Glomerular visceral epithelial cell (primary cell): ENCODE data around the gene POLD3.

Experiments
- DNase-seq: peaks from one replicate; pipeline ENCODE4 v3.0.0-alpha.2; 2016; ENCODE audit errors: extremely low spot score

The POLD3 gene

GRCh38 chr11:74592441-74593362, at the start of gene POLD3:
Gene POLD3 (plus strand): TSS chr11:74592582. CDS start chr11:74592659, 77 bp downstream.
- DNase-seq, result peak; percentile 90

- DNase-seq, result no peak
Observed at GRCh38 chr11:74543991-74544390, 48.4 kb upstream of the POLD3 start.

GRCh38 chr11:74546752-74547151, 45.6 kb upstream of the POLD3 start:
- DNase-seq, result no peak

- DNase-seq, result no peak
Observed at GRCh38 chr11:74550991-74551753, 41.2 kb upstream of the POLD3 start.

GRCh38 chr11:74551754-74552145, 40.6 kb upstream of the POLD3 start:
- no peak for DNase-seq

GRCh38 chr11:74557526-74557925, 34.9 kb upstream of the POLD3 start:
- DNase-seq, result no peak

- DNase-seq, result no peak
Observed at GRCh38 chr11:74559110-74559933, 33.1 kb upstream of the POLD3 start.

- DNase-seq, result peak; percentile 40
Observed at GRCh38 chr11:74559934-74560309, 32.5 kb upstream of the POLD3 start.

GRCh38 chr11:74566146-74566960, 26.0 kb upstream of the POLD3 start:
- DNase-seq, result no peak

GRCh38 chr11:74568028-74568427, 24.4 kb upstream of the POLD3 start:
- no peak for DNase-seq

GRCh38 chr11:74570266-74571061, 21.9 kb upstream of the POLD3 start:
- DNase-seq, result peak; percentile 56

- no peak for DNase-seq
Observed at GRCh38 chr11:74571062-74571399, 21.4 kb upstream of the POLD3 start.

- DNase-seq, result no peak
Observed at GRCh38 chr11:74572349-74572748, 20.0 kb upstream of the POLD3 start.

GRCh38 chr11:74574563-74574962, 17.8 kb upstream of the POLD3 start:
- DNase-seq, result no peak

GRCh38 chr11:74575999-74576398, 16.4 kb upstream of the POLD3 start:
- no peak for DNase-seq

- no peak for DNase-seq
Observed at GRCh38 chr11:74577181-74577580, 15.2 kb upstream of the POLD3 start.

- DNase-seq, result no peak
Observed at GRCh38 chr11:74577624-74578396, 14.6 kb upstream of the POLD3 start.

- no peak for DNase-seq
Observed at GRCh38 chr11:74579577-74580270, 12.7 kb upstream of the POLD3 start.

GRCh38 chr11:74581954-74582547, 10.3 kb upstream of the POLD3 start:
- DNase-seq, result no peak
